PC-9 (cell line): ENCODE measurements around the gene PAFAH1B1. TPM values are rescaled to one million over a fixed set of nuclear protein-coding genes. Genes with fewer than 3 reads are reported as not detected.
A peak's percentile ranks its signal among the peaks of the same experiment; 100 is the strongest.

Source experiments
- BruUV-seq: library from RNA; stranded (reverse); fragments of 400-500 nt; replicated peaks from 2 replicates; lab custom pipeline; 2021; lab: Mats Ljungman, UMichigan
- CTCF ChIA-PET: fragments of 300-600 bp; sonication (Branson Sonifier 250); formaldehyde crosslinking; loops from one replicate; lab custom pipeline; 2022; ENCODE audit warnings: antibody characterized with exemption; lab: Charles Lee
- POLR2A ChIA-PET: fragments of 300-600 bp; sonication (Branson Sonifier 250); formaldehyde crosslinking; loops from one replicate; lab custom pipeline; 2022; ENCODE audit warnings: antibody characterized with exemption; ENCODE audit not compliant: unreplicated experiment; lab: Charles Lee
- DNase-seq, 2 experiments: peaks; one replicate each; pipeline versions ENCODE4 v3.0.0 to v3.0.0-alpha.2; 2015 to 2022; ENCODE audit warnings: mixed read lengths in 1 of 2
- H2AFZ ChIP-seq: fragments of 200-600 bp; sonication (generic); 2 replicates; pipeline ENCODE4 v1.8.1; 2017; ENCODE audit warnings: antibody characterized with exemption
- H3F3A ChIP-seq: fragments of 200-600 bp; sonication (generic); 2 replicates; pipeline ENCODE4 v1.8.1; 2017; ENCODE audit warnings: antibody characterized with exemption, mild to moderate bottlenecking, low read depth; ENCODE audit not compliant: insufficient read depth
- H3K27ac ChIP-seq: fragments of 200-600 bp; sonication (generic); 2 replicates; pipeline ENCODE4 v1.6.1; 2016; ENCODE audit warnings: mixed run types
- H3K27me3 ChIP-seq: fragments of 200-600 bp; sonication (generic); 2 replicates; pipeline ENCODE4 v1.6.1; 2016; ENCODE audit warnings: low read depth, mixed run types; ENCODE audit not compliant: insufficient read depth
- H3K36me3 ChIP-seq: fragments of 200-600 bp; sonication (generic); 2 replicates; pipeline ENCODE4 v1.6.1; 2016; ENCODE audit warnings: low read depth, mixed run types
- H3K4me1 ChIP-seq: fragments of 200-600 bp; sonication (generic); replicated peaks from 2 replicates; pipeline ENCODE4 v1.6.1; 2016; ENCODE audit warnings: mixed run types; ENCODE audit not compliant: insufficient read depth
- H3K4me2 ChIP-seq: fragments of 200-600 bp; sonication (generic); 2 replicates; pipeline ENCODE4 v1.6.1; 2017; ENCODE audit warnings: mixed run types
- H3K4me3 ChIP-seq: fragments of 200-600 bp; sonication (generic); 2 replicates; pipeline ENCODE4 v1.6.1; 2016; ENCODE audit warnings: mixed run types
- H3K79me2 ChIP-seq: fragments of 200-600 bp; sonication (generic); 2 replicates; pipeline ENCODE4 v1.6.1; 2017; ENCODE audit warnings: low read depth, mixed run types
- H3K9me2 ChIP-seq: fragments of 200-600 bp; sonication (generic); 2 replicates; pipeline ENCODE4 v1.8.1; 2017; ENCODE audit warnings: mild to moderate bottlenecking; ENCODE audit not compliant: insufficient read depth
- H3K9me3 ChIP-seq: fragments of 200-600 bp; sonication (generic); 2 replicates; pipeline ENCODE4 v1.8.1; 2016; ENCODE audit warnings: low read depth; ENCODE audit not compliant: insufficient read depth
- H4K20me1 ChIP-seq: fragments of 200-600 bp; sonication (generic); 2 replicates; pipeline ENCODE4 v1.8.1; 2017; ENCODE audit not compliant: insufficient read depth
- EZH2 ChIP-seq: fragments of 200-600 bp; sonication (generic); IDR thresholded peaks from 2 replicates; pipeline ENCODE4 v1.8.0; 2017; ENCODE audit warnings: antibody characterized with exemption, low read depth
- intact Hi-C: fragments of 100-400 bp; cut with micrococcal nuclease; formaldehyde crosslinking; loops from one replicate; pipeline ENCODE4 v1.10.0; 2022; ENCODE audit not compliant: unreplicated experiment
- total RNA-seq: library from RNA; stranded (reverse); gene quantifications from 2 replicates; pipeline ENCODE4 v1.2.3, GENCODE V29; 2021
- TF ChIP-seq, protein P1 (sequence below): fragments of 200-600 bp; sonication (generic); conservative IDR thresholded peaks from 2 replicates; pipeline ENCODE4 v1.6.1; 2017; ENCODE audit warnings: mixed run types, antibody characterized with exemption, mild to moderate bottlenecking, moderate library complexity

Gene PAFAH1B1
- total RNA-seq, 1 experiment from 2014 or later, result 152 TPM

DNA sequence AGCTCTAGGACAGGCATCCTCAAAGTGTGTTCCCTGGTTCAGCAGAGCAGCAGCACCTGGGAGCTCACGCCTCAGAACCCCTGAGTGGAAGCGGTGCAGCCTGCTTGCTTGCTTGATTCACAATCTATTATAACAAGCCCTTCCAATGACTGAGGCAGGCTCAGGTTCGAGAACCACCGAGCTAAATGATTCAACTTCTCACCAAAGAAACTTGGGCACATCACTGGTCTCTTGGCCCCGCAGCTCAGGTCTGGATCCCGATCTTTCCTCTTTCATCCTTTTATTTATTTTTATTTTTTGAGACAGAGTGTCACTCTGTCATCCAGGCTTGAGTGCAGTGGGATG lies 93.6 kb downstream of the PAFAH1B1 start:
- no peaks in the 10 kb centered on the region for H3K9me3 ChIP-seq
- no TSS peak for BruUV-seq

DNA sequence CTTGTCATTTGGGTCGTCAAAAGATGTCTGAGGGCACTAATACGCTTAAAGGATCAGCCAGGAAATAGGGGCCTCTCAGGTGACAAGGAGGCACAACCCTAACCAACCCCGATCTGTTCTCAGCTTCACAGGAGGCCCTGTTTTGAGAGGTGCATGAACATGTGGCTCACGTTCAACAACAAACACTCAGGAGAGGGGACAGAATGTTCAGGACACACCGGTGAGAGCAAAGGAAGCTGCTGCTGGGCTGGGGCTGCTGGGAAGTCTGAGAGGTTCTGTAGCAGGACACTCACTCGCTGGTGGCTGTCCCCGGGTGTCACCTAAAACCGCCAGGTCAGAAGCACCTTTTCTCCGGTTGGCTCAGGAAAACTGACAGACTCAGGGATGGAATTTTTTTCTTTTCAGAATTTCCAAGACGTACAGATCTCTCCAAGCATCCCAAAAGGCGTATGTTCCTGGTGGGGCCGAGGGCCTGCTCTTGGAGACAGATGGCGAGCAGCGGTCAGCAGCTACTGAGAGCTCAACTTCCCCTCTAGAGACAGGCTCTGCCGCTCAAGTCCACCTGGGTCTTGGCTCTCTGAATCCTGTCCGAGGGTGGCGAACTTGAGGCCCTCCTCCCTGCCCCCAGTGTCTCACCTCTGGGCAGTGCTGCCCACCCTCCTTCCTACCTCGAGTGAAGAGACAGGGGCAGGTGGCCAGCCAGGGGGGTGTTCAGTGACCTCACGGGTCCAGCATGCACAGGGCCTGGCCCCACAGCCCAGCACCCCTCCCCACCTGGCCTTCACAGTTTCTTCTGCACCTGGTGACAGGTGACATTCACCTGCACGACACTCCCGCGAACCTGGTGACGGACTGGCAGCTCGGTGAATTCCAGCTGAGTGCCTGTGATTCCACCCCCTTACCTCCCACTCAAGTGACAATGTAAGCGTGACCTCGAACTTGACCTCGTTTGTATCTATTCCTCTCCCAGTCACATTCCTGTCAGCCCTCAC lies 95.2 kb downstream of the PAFAH1B1 start:
- Histone ChIP-seq H2AFZ (no peak overlapping the region), H3K27ac (peak overlapping the region; percentile 1; the same call in 1 of the 2 replicates), H3K27me3 (no peaks in the 10 kb centered on the region), H3F3A (peaks cover 56% of the 10 kb centered on the region), H3K4me1 (no peaks in the 10 kb centered on the region), H3K9me2 (no peaks in the 10 kb centered on the region), H3K4me3 (no peak overlapping the region), H3K9me3 (no peaks in the 10 kb centered on the region), H4K20me1 (peaks cover 34% of the 10 kb centered on the region), H3K36me3 (no peaks in the 10 kb centered on the region), H3K79me2 (no peaks in the 10 kb centered on the region), H3K4me2 (no peak overlapping the region)
- TF ChIP-seq EZH2, result no peak
- TF ChIP-seq, protein P1, sequence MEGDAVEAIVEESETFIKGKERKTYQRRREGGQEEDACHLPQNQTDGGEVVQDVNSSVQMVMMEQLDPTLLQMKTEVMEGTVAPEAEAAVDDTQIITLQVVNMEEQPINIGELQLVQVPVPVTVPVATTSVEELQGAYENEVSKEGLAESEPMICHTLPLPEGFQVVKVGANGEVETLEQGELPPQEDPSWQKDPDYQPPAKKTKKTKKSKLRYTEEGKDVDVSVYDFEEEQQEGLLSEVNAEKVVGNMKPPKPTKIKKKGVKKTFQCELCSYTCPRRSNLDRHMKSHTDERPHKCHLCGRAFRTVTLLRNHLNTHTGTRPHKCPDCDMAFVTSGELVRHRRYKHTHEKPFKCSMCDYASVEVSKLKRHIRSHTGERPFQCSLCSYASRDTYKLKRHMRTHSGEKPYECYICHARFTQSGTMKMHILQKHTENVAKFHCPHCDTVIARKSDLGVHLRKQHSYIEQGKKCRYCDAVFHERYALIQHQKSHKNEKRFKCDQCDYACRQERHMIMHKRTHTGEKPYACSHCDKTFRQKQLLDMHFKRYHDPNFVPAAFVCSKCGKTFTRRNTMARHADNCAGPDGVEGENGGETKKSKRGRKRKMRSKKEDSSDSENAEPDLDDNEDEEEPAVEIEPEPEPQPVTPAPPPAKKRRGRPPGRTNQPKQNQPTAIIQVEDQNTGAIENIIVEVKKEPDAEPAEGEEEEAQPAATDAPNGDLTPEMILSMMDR, result no peak
- ChIA-PET CTCF (no interaction called here), POLR2A (no interaction called here)
- no peak for DNase-seq
- BruUV-seq, result no TSS peak
- intact Hi-C loops, result no loop called here

More for the DNA sequence above, 93.6 kb downstream of the PAFAH1B1 start:
- no peaks in the 10 kb centered on the region for H3K79me2 ChIP-seq
- no peak overlapping the region for H3K4me3 ChIP-seq
- no peak overlapping the region for H3K4me2 ChIP-seq
- peaks cover 41% of the 10 kb centered on the region for H4K20me1 ChIP-seq
- H3F3A ChIP-seq, result peaks cover 66% of the 10 kb centered on the region
- H2AFZ ChIP-seq, result no peak overlapping the region
- ChIA-PET POLR2A (interaction anchor here (1.2 kb wide), 1 partner anchor 279 kb away, joined by 3 read pairs; no protein-coding TSS in a partner anchor), CTCF (no interaction called here)
- TF ChIP-seq, protein P1, result no peak
- TF ChIP-seq EZH2, result no peak
- H3K4me1 ChIP-seq, result no peaks in the 10 kb centered on the region
- DNase-seq, result no peak
- no peaks in the 10 kb centered on the region for H3K27me3 ChIP-seq
- no peaks in the 10 kb centered on the region for H3K9me2 ChIP-seq
- H3K36me3 ChIP-seq, result peaks cover 11% of the 10 kb centered on the region
- H3K27ac ChIP-seq, result no peak overlapping the region
- intact Hi-C loops, result no loop called here

DNA sequence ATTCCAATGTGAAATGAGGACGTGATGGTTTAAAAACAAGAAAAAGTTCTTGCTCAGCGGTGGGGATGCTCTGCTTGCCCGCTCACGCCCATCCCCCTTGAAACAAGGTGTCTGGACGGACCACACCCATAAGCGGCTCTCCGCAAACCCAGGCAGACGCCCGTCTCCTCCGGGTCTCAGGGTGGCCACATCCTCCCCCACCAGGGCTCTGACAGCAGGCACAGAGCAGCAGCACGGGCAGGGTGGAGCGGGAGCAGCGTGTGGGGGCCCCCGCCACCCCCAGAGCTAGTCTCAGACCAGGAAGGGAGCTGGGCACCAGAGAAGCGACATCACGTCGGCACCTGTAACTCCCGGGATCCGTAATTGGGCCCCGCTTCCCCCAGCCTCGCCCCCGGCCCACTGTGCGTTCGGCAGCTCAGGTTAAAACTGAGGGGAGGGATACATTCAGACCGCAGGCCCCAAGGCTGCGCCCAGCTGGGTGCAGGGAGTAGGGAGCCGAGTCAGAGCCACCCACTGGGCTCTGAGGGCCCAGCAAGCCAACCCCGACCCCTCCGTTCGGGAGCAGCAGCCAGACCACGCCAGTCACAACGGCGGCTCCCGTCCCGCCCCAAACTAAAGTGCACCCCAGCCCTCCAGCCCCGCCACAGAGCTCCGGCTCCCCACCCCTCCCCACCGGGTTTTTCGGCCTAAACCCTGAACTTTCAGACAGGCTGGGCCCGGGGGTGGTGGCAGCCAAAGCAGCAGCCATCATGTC lies 96.1 kb downstream of the PAFAH1B1 start:
- no peaks in the 10 kb centered on the region for H3K4me1 ChIP-seq
- no peaks in the 10 kb centered on the region for H3K36me3 ChIP-seq
- H3K27me3 ChIP-seq, result no peaks in the 10 kb centered on the region
- TF ChIP-seq EZH2, result no peak
- TF ChIP-seq, protein P1, result no peak
- BruUV-seq, result no TSS peak
- H3K27ac ChIP-seq, result 0 out of 2 replicates have a peak overlapping the region, but pooled peaks have one; percentile 1
- POLR2A ChIA-PET, result no interaction called here
- peaks cover 48% of the 10 kb centered on the region for H3F3A ChIP-seq
- H3K9me2 ChIP-seq, result no peaks in the 10 kb centered on the region
- intact Hi-C loops, result no loop called here
- H4K20me1 ChIP-seq, result peaks cover 34% of the 10 kb centered on the region
- no peak overlapping the region for H3K4me3 ChIP-seq
- CTCF ChIA-PET, result no interaction called here
- no peak for DNase-seq
- H3K9me3 ChIP-seq, result no peaks in the 10 kb centered on the region
- H3K79me2 ChIP-seq, result no peaks in the 10 kb centered on the region
- no peak overlapping the region for H3K4me2 ChIP-seq
- H2AFZ ChIP-seq, result no peak overlapping the region
